Heart left ventricle (tissue), 13 donors: ENCODE results near the gene ACAP1.

Experiments used
- CTCF ChIP-seq, 12 donors: fragments of 200-600 bp; sonication (generic) in 4 of 12; IDR thresholded peaks; one replicate each; pipeline versions ENCODE4 v1.5.0 to v1.8.0; 2018 to 2022; ENCODE audit warnings: antibody characterized with exemption in 12 of 12, mild to moderate bottlenecking in 5 of 12
- POLR2A ChIP-seq, 2 donors: fragments of 450-650 bp; IDR thresholded peaks; one replicate each; pipeline ENCODE4 v1.6.1; 2017; ENCODE audit warnings: antibody characterized with exemption in 2 of 2, mild to moderate bottlenecking in 2 of 2, moderate library complexity in 2 of 2
- donor health status: ischemic (EF 13 %, LVEDD 7.1; RV severe dilation, severe dysfunction).
- donor health status: DM: no; HTN: yes; CAD: no.
- donor health status: DM: no; HTN: no; CAD: no.
- donor health status: ischemic (EF 25% LVEDD 6.9; RV normal size, moderate dysfunction).
- donor health status: ischemic (EF 25% LVEDD 5.7; RV mildly dilated, moderate dysfunction).
- donor health status: ischemic (EF 35%, LVEDD 5.7; RV mildly dilated, moderate dysfunction).
- donor health status: nonischemic (EF 11% LVEDD 7.7; RV severe dilation, severe dysfunction).
- donor health status: DM: yes; HTN: yes; CAD: no.
- donor health status: PGD.
- donor health status: ischemic (EF 29% LVEDD 5.4; RV normal size, mild dysfunction).
- donor health status: nonischemic (EF 23%, LVEDD 6.1; RV moderate dilation, normal function).

- TF ChIP-seq CTCF (IDR thresholded peaks at IDR 0.05) (no peak), POLR2A (IDR thresholded peaks at IDR 0.05) (no peak)
Observed at GRCh38 chr17:7325031-7325528, 11.2 kb upstream of the ACAP1 start.
